GM12878 (cell line): Measurements from ENCODE around the gene FMOD. TPM values are rescaled to one million over a fixed set of nuclear protein-coding genes. Genes with fewer than 3 reads are reported as not detected.

Experiments used
- ATF7 ChIP-seq: fragments of 450-650 bp; IDR thresholded peaks from 2 replicates; pipeline ENCODE4 v1.6.1; 2016; ENCODE audit warnings: low read depth, mild to moderate bottlenecking
- BCLAF1 ChIP-seq: fragments of 450-650 bp; IDR thresholded peaks from 2 replicates; pipeline ENCODE4 v1.6.1; 2017; ENCODE audit warnings: antibody characterized with exemption, mild to moderate bottlenecking, moderate library complexity
- BRCA1 ChIP-seq: IDR thresholded peaks from 2 replicates; pipeline ENCODE4 v1.6.1; 2011; ENCODE audit warnings: low read depth, low read length, improper control_type of control experiment
- EGR1 ChIP-seq, 2 experiments: IDR thresholded peaks; 1 replicate in 1 of 2; 2 replicates in 1 of 2; pipeline ENCODE4 v1.6.1; 2011 to 2012; ENCODE audit warnings: low read depth in 2 of 2, low read length in 2 of 2, borderline replicate concordance in 1 of 2, mild to moderate bottlenecking in 1 of 2, moderate library complexity in 1 of 2
- HDAC2 ChIP-seq: fragments of 200-600 bp; sonication (generic); IDR thresholded peaks from 2 replicates; pipeline ENCODE4 v1.6.1; 2017
- IRF3 ChIP-seq: fragments of 450-650 bp; IDR thresholded peaks from 2 replicates; pipeline ENCODE4 v1.6.1; 2014; ENCODE audit warnings: mild to moderate bottlenecking
- JUNB ChIP-seq: IDR thresholded peaks from 2 replicates; pipeline ENCODE4 v1.6.1; 2016; ENCODE audit warnings: antibody characterized with exemption, mild to moderate bottlenecking
- KAT2A ChIP-seq: conservative IDR thresholded peaks from 2 replicates; pipeline ENCODE4 v1.6.1; 2011; ENCODE audit warnings: low read depth, low read length; ENCODE audit not compliant: control insufficient read depth
- MYB ChIP-seq: fragments of 150-350 bp; IDR thresholded peaks from 2 replicates; pipeline ENCODE4 v1.6.1; 2014; ENCODE audit warnings: mild to moderate bottlenecking, low read depth, low read length, borderline replicate concordance
- MYC ChIP-seq: IDR thresholded peaks from 2 replicates; pipeline ENCODE4 v1.6.1; 2011; ENCODE audit warnings: mild to moderate bottlenecking, low read length, moderate library complexity, inconsistent platforms; ENCODE audit not compliant: insufficient read depth, insufficient replicate concordance, insufficient read length, severe bottlenecking
- POLR2AphosphoS2 ChIP-seq: IDR thresholded peaks from 2 replicates; pipeline ENCODE4 v1.6.1; 2011; ENCODE audit warnings: low read depth, mild to moderate bottlenecking, low read length, improper control_type of control experiment, moderate library complexity
- RELB ChIP-seq: fragments of 450-650 bp; IDR thresholded peaks from 2 replicates; pipeline ENCODE4 v1.6.1; 2017; ENCODE audit warnings: low read depth, mild to moderate bottlenecking, moderate library complexity
- SIN3A ChIP-seq: IDR thresholded peaks from 2 replicates; pipeline ENCODE4 v1.6.1; 2012; ENCODE audit warnings: low read depth, low read length, improper control_type of control experiment
- SREBF1 ChIP-seq: IDR thresholded peaks from 2 replicates; pipeline ENCODE4 v1.6.1; 2012; ENCODE audit warnings: mild to moderate bottlenecking, low read length
- STAT1 ChIP-seq: fragments of 450-650 bp; conservative IDR thresholded peaks from 2 replicates; pipeline ENCODE4 v1.6.1; 2014; ENCODE audit warnings: antibody characterized with exemption, mild to moderate bottlenecking
- SUZ12 ChIP-seq: fragments of 200-600 bp; sonication (generic); IDR thresholded peaks from one replicate; pipeline ENCODE4 v1.6.1; 2018; ENCODE audit warnings: antibody characterized with exemption, mild to moderate bottlenecking; ENCODE audit not compliant: unreplicated experiment
- TAF1 ChIP-seq: IDR thresholded peaks from 2 replicates; pipeline ENCODE4 v1.6.1; 2011; ENCODE audit warnings: mild to moderate bottlenecking, low read depth, low read length, borderline replicate concordance
- TARDBP ChIP-seq: IDR thresholded peaks from 2 replicates; pipeline ENCODE4 v1.6.1; 2016; ENCODE audit warnings: borderline replicate concordance
- USF2 ChIP-seq: IDR thresholded peaks from 2 replicates; pipeline ENCODE4 v1.6.1; 2011; ENCODE audit warnings: low read depth, low read length, improper control_type of control experiment, borderline replicate concordance
- WRNIP1 ChIP-seq: IDR thresholded peaks from 2 replicates; pipeline ENCODE4 v1.6.1; 2011; ENCODE audit warnings: low read depth, low read length, improper control_type of control experiment, borderline replicate concordance
- ZBTB4 ChIP-seq: fragments of 450-650 bp; formaldehyde crosslinking; IDR thresholded peaks from 2 replicates; pipeline ENCODE4 v1.4.0; 2022; ENCODE audit warnings: mild to moderate bottlenecking, moderate library complexity
- polyA plus RNA-seq, 11 experiments: library from polyadenylated mRNA; depleted of rRNA in 4 of 11; unstranded in 6 of 11; stranded (reverse) in 5 of 11; fragments of >200 nt; fragmentation: Nextera tagmentation in 4 of 11; fragmentation: Illumina TruSeq in 1 of 11; extraction: Ambion mirVana in 4 of 11; extraction: Trizol in 1 of 11; gene quantifications; 1 replicate in 1 of 11; 2 replicates in 10 of 11; pipeline versions ENCODE4 v1.2.1 to v1.2.3, GENCODE V29; 2011 to 2016; ENCODE audit warnings: inconsistent platforms in 2 of 11, missing spikeins in 2 of 11, low read depth in 1 of 11
- total RNA-seq, 4 experiments: library from RNA; depleted of rRNA in 3 of 4; stranded (reverse); fragments of >200 nt in 3 of 4; fragmentation: Illumina TruSeq in 1 of 4; extraction: Trizol in 1 of 4; gene quantifications; 2 replicates each; pipeline versions ENCODE4 v1.2.1 to v1.2.3, GENCODE V29; 2013 to 2021

Gene FMOD
- total and polyA plus RNA-seq, 10 of the 15 experiments (the other 5 are each of a cell fraction or from before 2014, with no cell fraction given) = 0.03 to 0.26 (median 0.11) TPM; not detected in 7

GRCh38 chr1:203325418-203326091 is 25.4 kb downstream of the FMOD start (continued):
- TF ChIP-seq RELB (peak; percentile 72), ATF7 (0 out of 2 replicates have a peak, but pooled peaks have one; percentile 11), SIN3A (no peak), JUNB (no peak), STAT1 (no peak), BCLAF1 (no peak), USF2 (no peak), MYC (no peak), TARDBP (no peak), TAF1 (0 out of 2 replicates have a peak, but pooled peaks have one; percentile 21), WRNIP1 (no peak), MYB (no peak), EGR1 (IDR thresholded peaks at IDR 0.05; ENCODE audit: borderline replicate concordance in 1 of 2, low read depth in 2 of 2, low read length in 2 of 2) (peak in 1 of 2 experiments; percentile 22; a peak in 1 of 3 replicates), POLR2AphosphoS2 (no peak), KAT2A (no peak), HDAC2 (no peak), IRF3 (no peak), ZBTB4 (CRISPR knock-in tag) (no peak), SREBF1 (no peak), BRCA1 (no peak), SUZ12 (no peak)
